Pancreas (tissue), 10 donors: ENCODE results near the gene ATP6V0E1. TPM values are rescaled to one million over a fixed set of nuclear protein-coding genes. Genes with fewer than 3 reads are reported as not detected.
A peak's percentile ranks its signal among the peaks of the same experiment; 100 is the strongest.
"Not testable (repeated sequence)": the region's sequence is repeated elsewhere in the genome, so short reads cannot be mapped to it uniquely, and the experiment has no call there.

ENCODE experiments used
- ATAC-seq, 4 donors: fragments of 200-7000 bp; cut with Tn5 transposase; one replicate each; pipeline versions ENCODE4 v1.8.0 to v1.9.1; 2020; ENCODE audit warnings: mild to moderate bottlenecking in 4 of 4, moderate library complexity in 4 of 4
- DNase-seq, 6 donors: peaks; one replicate each; pipeline ENCODE4 v3.0.0-alpha.2; 2020
- FAIRE-seq: peaks from 2 replicates; lab custom pipeline; 2012; peaks lifted over from hg19 to GRCh38; lab: Jason Lieb, UNC
- H3K27ac ChIP-seq, 4 donors: fragments of 200-600 bp; sonication (generic); 1 replicate in 3 of 4; 2 replicates in 1 of 4; pipeline versions ENCODE4 v1.5.0 to v1.8.0; 2020
- H3K27me3 ChIP-seq, 4 donors: fragments of 200-600 bp; one replicate each; pipeline ENCODE4 v1.8.0; 2021
- H3K36me3 ChIP-seq, 3 donors: fragments of 200-600 bp; sonication (generic) in 1 of 3; one replicate each; pipeline versions ENCODE4 v1.5.0 to v1.8.0; 2020 to 2021
- H3K4me1 ChIP-seq, 3 donors: fragments of 200-600 bp; one replicate each; pipeline ENCODE4 v1.8.0; 2021
- H3K4me3 ChIP-seq, 4 donors: fragments of 200-600 bp; sonication (generic) in 2 of 4; one replicate each; pipeline versions ENCODE4 v1.5.0 to v1.8.0; 2020 to 2021
- H3K9me3 ChIP-seq, 4 donors: fragments of 200-600 bp; one replicate each; pipeline ENCODE4 v1.8.0; 2021
- CTCF ChIP-seq, 4 donors: fragments of 200-600 bp; sonication (generic) in 3 of 4; IDR thresholded peaks; one replicate each; pipeline versions ENCODE4 v1.5.0 to v1.8.0; 2021; ENCODE audit warnings: antibody characterized with exemption in 4 of 4
- WGBS, 2 donors: extraction: QIAGEN DNeasy Blood & Tissue Kit; methylation state at CpG; one replicate each; pipeline ENCODE4 v1.1.7; 2013; 5-methylcytosine and 5-hydroxymethylcytosine counted together
- intact Hi-C, 3 donors: fragments of 100-400 bp; cut with DNase I; formaldehyde crosslinking; loops; one replicate each; pipeline versions ENCODE4 v1.11.1 to v1.14.2; 2022
- polyA plus RNA-seq, 2 donors: library from polyadenylated mRNA; stranded (reverse); fragments of 200-250 nt; gene quantifications; one replicate each; pipeline ENCODE4 v1.2.3, GENCODE V29; 2013
- total RNA-seq, 6 donors: library from RNA; stranded (reverse); fragmentation: NEBNext Ultra II Directional in 4 of 6; extraction: Animal tissue kit (Norgen Biotek cat#: 25700) in 4 of 6; gene quantifications; one replicate each; pipeline versions ENCODE4 v1.2.1 to v1.2.4, GENCODE V29; 2021 to 2023
- donor health status: healthy with polysubstance abuse.
- donor health status: DM: no; HTN: no; CAD: no; lungs with moderate emphysema.
- donor health status: DM: no; HTN: no; CAD: no.
- donor health status: control.
- donor health status: control.
- donor health status: Bipolar disorder and iron deficiency.
- donor health status: DM: yes; HTN: yes; CAD: no.
- donor health status: DM: no; HTN: no; CAD: no.
- donor health status: DM: no; HTN: no; CAD: no.
- donor health status: DM: yes; HTN: yes; CAD: no.

The ATP6V0E1 gene
- total and polyA plus RNA-seq, 8 donors, result 60.3 to 162 (median 89.7) TPM

- H3K9me3 ChIP-seq, result no peaks in the 10 kb centered on the region
- H3K4me3 ChIP-seq, result no peak overlapping the region
- no peak for DNase-seq
- H3K27ac ChIP-seq, result peak overlapping the region in 2 of 4 donors; percentile 61 to 81
- no peak for FAIRE-seq
- no peak for TF ChIP-seq CTCF (IDR thresholded peaks at IDR 0.05)
- H3K4me1 ChIP-seq, result peaks cover 6 to 27% (median 16%) of the 10 kb centered on the region in 3 donors
- no peak for ATAC-seq
- H3K36me3 ChIP-seq, result no peaks in the 10 kb centered on the region
- 82 to 87% methylated on average over 2 of the region's 2 CpGs for WGBS, 2 donors
- intact Hi-C loops, result no loop called here
- H3K27me3 ChIP-seq, result no peaks in the 10 kb centered on the region
Measured at GRCh38 chr5:173015192-173015591, 31.6 kb downstream of the ATP6V0E1 start.

- DNase-seq (no peak), ATAC-seq (no peak), FAIRE-seq (no peak)
- Histone ChIP-seq H3K9me3 (no peaks in the 10 kb centered on the region), H3K27ac (peak overlapping the region in 2 of 4 donors; percentile 61 to 81), H3K27me3 (no peaks in the 10 kb centered on the region), H3K36me3 (peaks cover 0 to 3% (median 0%) of the 10 kb centered on the region in 3 donors), H3K4me1 (peaks cover 6 to 24% (median 16%) of the 10 kb centered on the region in 3 donors), H3K4me3 (no peak overlapping the region)
- 86 to 90% methylated on average over 13 of the region's 13 CpGs for WGBS, 2 donors
- no peak for TF ChIP-seq CTCF (IDR thresholded peaks at IDR 0.05)
- intact Hi-C loops, result no loop called here
Measured at GRCh38 chr5:173015598-173016455, 32.3 kb downstream of the ATP6V0E1 start.

- intact Hi-C loops, result no loop called here
- peaks cover 0 to 3% (median 0%) of the 10 kb centered on the region in 3 donors for H3K36me3 ChIP-seq
- H3K4me3 ChIP-seq, result no peak overlapping the region
- DNase-seq (peak in 1 of 6 donors; percentile 55), FAIRE-seq (no peak), ATAC-seq (peak; percentile 71 to 90 (median 82))
- TF ChIP-seq CTCF (IDR thresholded peaks at IDR 0.05), result no peak
- H3K4me1 ChIP-seq, result peaks cover 6 to 18% (median 16%) of the 10 kb centered on the region in 3 donors
- H3K27me3 ChIP-seq, result no peaks in the 10 kb centered on the region
- no peaks in the 10 kb centered on the region for H3K9me3 ChIP-seq
- 6 to 9% methylated on average over 4 of the region's 4 CpGs for WGBS, 2 donors
- H3K27ac ChIP-seq, result peak overlapping the region in 3 of 4 donors; percentile 25 to 81 (median 61)
Measured at GRCh38 chr5:173016598-173017046, 33.1 kb downstream of the ATP6V0E1 start.

- WGBS, 2 donors, result 93 to 96% methylated on average over 15 of the region's 15 CpGs
- H3K27me3 ChIP-seq, intact Hi-C loops, H3K4me3 ChIP-seq, H3K9me3 ChIP-seq, H3K36me3 ChIP-seq, FAIRE-seq, DNase-seq: not testable (repeated sequence)
- peak in 1 of 4 donors; percentile 22 for ATAC-seq
- peak overlapping the region in 3 of 4 donors; percentile 25 to 81 (median 61) for H3K27ac ChIP-seq
- peaks cover 6 to 18% (median 16%) of the 10 kb centered on the region in 3 donors for H3K4me1 ChIP-seq
Measured at GRCh38 chr5:173017087-173017486, 33.5 kb downstream of the ATP6V0E1 start.

- ATAC-seq, result peak in 1 of 4 donors; percentile 12
- peaks cover 6 to 18% (median 16%) of the 10 kb centered on the region in 3 donors for H3K4me1 ChIP-seq
- H3K27me3 ChIP-seq, result no peaks in the 10 kb centered on the region
- 90 to 98% methylated on average over 4 of the region's 4 CpGs for WGBS, 2 donors
- intact Hi-C loops, result no loop called here
- H3K9me3 ChIP-seq, result no peaks in the 10 kb centered on the region
- H3K36me3 ChIP-seq, result peaks cover 0 to 3% (median 0%) of the 10 kb centered on the region in 3 donors
- H3K27ac ChIP-seq, result peak overlapping the region in 1 of 4 donors; percentile 18
- DNase-seq, result no peak
- FAIRE-seq, result no peak
- no peak overlapping the region for H3K4me3 ChIP-seq
- no peak for TF ChIP-seq CTCF (IDR thresholded peaks at IDR 0.05)
Measured at GRCh38 chr5:173018358-173018757, 34.8 kb downstream of the ATP6V0E1 start.
